Gastroesophageal sphincter (tissue), 4 donors: Measurements from ENCODE around the gene PTTG1. TPM values are rescaled to one million over a fixed set of nuclear protein-coding genes. Genes with fewer than 3 reads are reported as not detected.

Experiments
- ATAC-seq: fragments of 150-250 bp; one replicate; pipeline ENCODE4 v1.9.1; 2016; ENCODE audit warnings: mild to moderate bottlenecking, moderate library complexity
- H3K27ac ChIP-seq, 4 donors: fragments of 200-600 bp; sonication (generic) in 3 of 4; 1 replicate in 3 of 4; 2 replicates in 1 of 4; pipeline ENCODE4 v1.5.1; 2016 to 2019
- H3K27me3 ChIP-seq: fragments of 200-600 bp; sonication (generic); one replicate; pipeline ENCODE4 v1.5.1; 2019
- H3K36me3 ChIP-seq, 2 donors: fragments of 200-600 bp; sonication (generic); one replicate each; pipeline ENCODE4 v1.5.1; 2019; ENCODE audit warnings: control low read depth in 1 of 2
- H3K4me1 ChIP-seq, 3 donors: fragments of 200-600 bp; sonication (generic); 1 replicate in 2 of 3; 2 replicates in 1 of 3; pipeline ENCODE4 v1.5.1; 2016 to 2019; ENCODE audit warnings: control low read depth in 2 of 3
- H3K4me3 ChIP-seq, 2 donors: fragments of 200-600 bp; sonication (generic); one replicate each; pipeline ENCODE4 v1.5.1; 2019; ENCODE audit warnings: mild to moderate bottlenecking in 1 of 2, moderate library complexity in 1 of 2
- H3K9me3 ChIP-seq, 3 donors: fragments of 200-600 bp; sonication (generic); one replicate each; pipeline ENCODE4 v1.5.1; 2017 to 2019; ENCODE audit warnings: control low read depth in 2 of 3
- EP300 ChIP-seq: sonication (generic); formaldehyde crosslinking; IDR thresholded peaks from one replicate; pipeline ENCODE4 v1.6.1; 2017; ENCODE audit warnings: antibody characterized with exemption, mild to moderate bottlenecking
- POLR2A ChIP-seq, 2 donors: fragments of 450-650 bp; IDR thresholded peaks; one replicate each; pipeline ENCODE4 v1.6.1; 2017; ENCODE audit warnings: antibody characterized with exemption in 2 of 2, mild to moderate bottlenecking in 2 of 2, moderate library complexity in 1 of 2
- POLR2AphosphoS5 ChIP-seq: sonication (generic); formaldehyde crosslinking; IDR thresholded peaks from one replicate; pipeline ENCODE4 v1.6.1; 2017; ENCODE audit warnings: antibody characterized with exemption
- WGBS, 2 donors: methylation state at CpG; one replicate each; pipeline ENCODE4 v1.1.5; 2018; ENCODE audit warnings: low coverage in 1 of 2; 5-methylcytosine and 5-hydroxymethylcytosine counted together
- total RNA-seq, 4 donors: library from RNA; depleted of rRNA; stranded (reverse); fragments of >200 nt; gene quantifications; one replicate each; pipeline ENCODE4 v1.1.0, GENCODE V29; 2016
- TF ChIP-seq, protein P1 (sequence below), 4 experiments: fragments of 200-600 bp in 2 of 4; fragments of 450-650 bp in 2 of 4; sonication (generic) in 1 of 4; IDR thresholded peaks; one replicate each; pipeline ENCODE4 v1.5.1; 2017 to 2019; ENCODE audit warnings: antibody characterized with exemption in 4 of 4, mild to moderate bottlenecking in 2 of 4, moderate library complexity in 2 of 4

PTTG1 gene
- total RNA-seq, 4 donors from 2014 or later = 3.5 to 31.8 (median 4.8) TPM

DNA sequence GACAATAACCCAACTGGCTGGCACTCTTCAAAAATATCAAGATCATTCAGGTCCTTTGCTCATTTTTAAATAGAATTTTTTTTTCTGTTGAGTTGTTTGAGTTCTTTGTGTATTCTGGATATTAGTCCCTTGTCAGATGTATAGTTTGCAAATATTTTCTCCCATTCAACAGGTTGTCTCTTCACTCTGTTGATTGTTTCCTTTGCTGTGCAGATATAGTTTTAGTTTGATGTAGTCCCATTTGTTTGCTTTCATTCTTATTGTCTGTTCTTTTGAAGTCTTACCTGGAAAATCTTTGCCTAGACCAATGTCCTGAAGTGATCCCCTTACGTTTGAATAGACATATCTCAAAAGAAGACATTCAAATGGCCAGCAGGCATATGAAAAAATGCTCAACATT, 22.8 kb downstream of the PTTG1 start:
- Histone ChIP-seq H3K36me3 (no peaks in the 10 kb centered on the region), H3K27me3 (no peaks in the 10 kb centered on the region), H3K4me1 (peaks cover 0 to 3% (median 0%) of the 10 kb centered on the region in 3 donors), H3K27ac (no peak overlapping the region), H3K9me3 (no peaks in the 10 kb centered on the region), H3K4me3 (no peak overlapping the region)
- ATAC-seq = no peak
- WGBS, 2 donors = 63% methylated on average over 1 of the region's 1 CpG
- TF ChIP-seq POLR2A (IDR thresholded peaks at IDR 0.05) = no peak
- TF ChIP-seq, protein P1, sequence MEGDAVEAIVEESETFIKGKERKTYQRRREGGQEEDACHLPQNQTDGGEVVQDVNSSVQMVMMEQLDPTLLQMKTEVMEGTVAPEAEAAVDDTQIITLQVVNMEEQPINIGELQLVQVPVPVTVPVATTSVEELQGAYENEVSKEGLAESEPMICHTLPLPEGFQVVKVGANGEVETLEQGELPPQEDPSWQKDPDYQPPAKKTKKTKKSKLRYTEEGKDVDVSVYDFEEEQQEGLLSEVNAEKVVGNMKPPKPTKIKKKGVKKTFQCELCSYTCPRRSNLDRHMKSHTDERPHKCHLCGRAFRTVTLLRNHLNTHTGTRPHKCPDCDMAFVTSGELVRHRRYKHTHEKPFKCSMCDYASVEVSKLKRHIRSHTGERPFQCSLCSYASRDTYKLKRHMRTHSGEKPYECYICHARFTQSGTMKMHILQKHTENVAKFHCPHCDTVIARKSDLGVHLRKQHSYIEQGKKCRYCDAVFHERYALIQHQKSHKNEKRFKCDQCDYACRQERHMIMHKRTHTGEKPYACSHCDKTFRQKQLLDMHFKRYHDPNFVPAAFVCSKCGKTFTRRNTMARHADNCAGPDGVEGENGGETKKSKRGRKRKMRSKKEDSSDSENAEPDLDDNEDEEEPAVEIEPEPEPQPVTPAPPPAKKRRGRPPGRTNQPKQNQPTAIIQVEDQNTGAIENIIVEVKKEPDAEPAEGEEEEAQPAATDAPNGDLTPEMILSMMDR (IDR thresholded peaks at IDR 0.05) = no peak
- no peak for TF ChIP-seq POLR2AphosphoS5
- TF ChIP-seq EP300 = no peak

DNA sequence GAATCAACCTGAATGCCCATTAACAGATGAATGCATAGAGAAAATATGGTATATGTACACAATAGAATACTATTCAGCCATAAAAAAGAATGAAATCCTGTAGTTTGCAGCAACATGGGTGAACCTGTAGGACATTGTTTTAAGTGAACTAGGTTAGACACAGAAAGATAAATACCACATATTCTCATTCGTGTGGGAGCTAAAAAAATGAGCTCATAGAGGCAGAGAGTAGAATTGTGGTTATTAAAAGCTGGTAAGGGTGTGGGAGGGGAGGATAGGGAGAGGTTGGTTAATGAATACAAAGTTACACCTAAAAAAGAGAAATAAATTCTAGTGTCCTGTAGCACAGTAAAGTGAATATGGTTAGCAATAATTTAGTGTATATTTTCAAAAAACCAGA, 23.5 kb downstream of the PTTG1 start:
- Histone ChIP-seq H3K4me3 (no peak overlapping the region), H3K27ac (no peak overlapping the region), H3K9me3 (no peaks in the 10 kb centered on the region), H3K4me1 (no peaks in the 10 kb centered on the region), H3K27me3 (no peaks in the 10 kb centered on the region), H3K36me3 (no peaks in the 10 kb centered on the region)
- WGBS, 2 donors = 60 to 63% methylated on average over 1 of the region's 1 CpG
- ATAC-seq = no peak
- no peak for TF ChIP-seq POLR2AphosphoS5
- TF ChIP-seq POLR2A (IDR thresholded peaks at IDR 0.05) = no peak
- TF ChIP-seq, protein P1 (IDR thresholded peaks at IDR 0.05) = no peak
- TF ChIP-seq EP300 = no peak

DNA sequence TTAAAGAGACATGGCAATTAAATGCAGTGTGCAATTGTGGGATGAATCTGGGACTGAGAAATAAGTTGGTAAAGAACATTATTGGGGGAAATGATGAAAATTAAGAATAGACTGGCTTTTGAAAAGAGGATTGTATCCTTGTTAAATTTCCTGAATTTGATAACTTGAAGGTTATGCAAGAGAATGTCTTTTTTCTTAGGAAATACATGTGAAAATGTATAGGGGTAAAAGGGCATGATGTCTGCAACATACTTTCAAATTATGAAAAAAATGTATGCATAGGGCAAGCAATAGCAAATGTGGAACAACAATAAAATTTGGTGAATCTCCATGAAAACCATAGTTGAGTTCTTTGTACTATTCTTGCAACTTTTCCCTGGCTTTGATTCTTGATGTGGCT, 24.1 kb downstream of the PTTG1 start:
- H3K9me3 ChIP-seq = no peaks in the 10 kb centered on the region
- no peak for ATAC-seq
- no peak overlapping the region for H3K27ac ChIP-seq
- TF ChIP-seq EP300 (no peak), POLR2AphosphoS5 (no peak), POLR2A (IDR thresholded peaks at IDR 0.05) (no peak)
- TF ChIP-seq, protein P1 (IDR thresholded peaks at IDR 0.05) = no peak
- H3K36me3 ChIP-seq = no peaks in the 10 kb centered on the region
- H3K27me3 ChIP-seq = no peaks in the 10 kb centered on the region
- no peak overlapping the region for H3K4me3 ChIP-seq
- no peaks in the 10 kb centered on the region for H3K4me1 ChIP-seq

DNA sequence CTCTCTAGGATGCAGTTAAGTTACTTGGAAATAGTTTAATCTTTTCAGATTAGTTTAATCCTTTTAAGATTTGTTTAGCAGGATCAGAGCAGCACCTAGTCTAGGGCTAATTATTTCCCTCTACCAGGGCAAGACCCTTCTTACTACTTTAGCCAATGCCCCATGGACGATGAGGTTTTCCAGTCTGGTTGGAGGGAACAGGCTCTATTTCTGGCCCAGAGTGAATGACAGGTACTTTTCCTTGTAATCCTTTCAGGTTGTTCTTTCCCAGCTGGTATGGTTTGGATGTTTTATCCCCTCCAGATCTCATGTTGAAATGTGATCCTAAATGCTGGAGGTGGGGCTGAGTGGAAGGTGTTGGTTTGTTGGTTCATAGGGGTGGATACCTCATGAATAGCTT, 27.2 kb downstream of the PTTG1 start:
- Histone ChIP-seq H3K4me3 (no peak overlapping the region), H3K4me1 (no peaks in the 10 kb centered on the region), H3K9me3 (no peaks in the 10 kb centered on the region), H3K27me3 (peaks cover 3% of the 10 kb centered on the region), H3K36me3 (no peaks in the 10 kb centered on the region), H3K27ac (no peak overlapping the region)
- TF ChIP-seq EP300 (no peak), POLR2A (IDR thresholded peaks at IDR 0.05) (no peak), POLR2AphosphoS5 (no peak)
- TF ChIP-seq, protein P1 (IDR thresholded peaks at IDR 0.05) = no peak
- no peak for ATAC-seq
- WGBS, 2 donors = 67 to 100% methylated on average over 1 of the region's 1 CpG

DNA sequence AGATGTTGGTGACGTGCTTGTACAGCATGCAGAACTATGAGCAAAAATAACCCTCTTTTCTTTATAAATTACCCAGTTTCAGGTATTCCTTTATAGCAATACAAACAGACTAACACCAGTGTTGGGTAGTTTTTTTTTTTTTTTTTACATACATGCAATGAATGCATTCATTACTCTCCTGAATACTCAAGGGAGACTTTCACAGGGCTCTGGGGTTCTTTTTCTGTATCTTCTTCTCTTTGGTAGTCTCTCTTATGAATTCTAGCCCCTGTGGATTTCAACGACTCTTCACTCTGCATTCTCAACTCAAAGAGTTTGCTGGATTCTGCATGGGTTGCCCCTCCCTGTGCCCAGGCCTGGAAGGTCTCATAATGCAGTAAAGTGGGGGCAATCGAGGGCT, 27.8 kb downstream of the PTTG1 start:
- no peaks in the 10 kb centered on the region for H3K36me3 ChIP-seq
- H3K9me3 ChIP-seq = no peaks in the 10 kb centered on the region
- TF ChIP-seq, protein P1 (IDR thresholded peaks at IDR 0.05) = no peak
- no peak for TF ChIP-seq EP300
- TF ChIP-seq POLR2AphosphoS5 = no peak
- TF ChIP-seq POLR2A (IDR thresholded peaks at IDR 0.05) = no peak
- ATAC-seq = no peak
- no peaks in the 10 kb centered on the region for H3K4me1 ChIP-seq
- H3K27ac ChIP-seq = no peak overlapping the region
- peaks cover 4% of the 10 kb centered on the region for H3K27me3 ChIP-seq
- no peak overlapping the region for H3K4me3 ChIP-seq
- WGBS, 2 donors = 88 to 93% methylated on average over 3 of the region's 3 CpGs
